Left ventricle myocardium superior (tissue), 1 donor: ENCODE results near the gene FAM3B. TPM values are rescaled to one million over a fixed set of nuclear protein-coding genes. Genes with fewer than 3 reads are reported as not detected.
A peak's percentile ranks its signal among the peaks of the same experiment; 100 is the strongest.

Experiments used
- ATAC-seq: fragments of 200-7000 bp; cut with Tn5 transposase; one replicate; pipeline ENCODE4 v1.9.1; 2020; ENCODE audit warnings: mild to moderate bottlenecking, moderate library complexity
- DNase-seq: peaks from one replicate; pipeline ENCODE4 v3.0.0-alpha.2; 2020
- intact Hi-C: fragments of 100-400 bp; cut with micrococcal nuclease; formaldehyde crosslinking; loops from one replicate; pipeline ENCODE4 v1.11.0; 2022
- total RNA-seq: library from RNA; stranded (reverse); fragmentation: NEBNext Ultra II Directional; extraction: Animal tissue kit (Norgen Biotek cat#: 25700); gene quantifications from one replicate; pipeline ENCODE4 v1.2.1, GENCODE V29; 2021
- donor health status: DM: no; HTN: yes; CAD: no; lungs with severe emphysema.

The FAM3B gene
- total RNA-seq, 1 donor from 2014 or later = not detected

DNA sequence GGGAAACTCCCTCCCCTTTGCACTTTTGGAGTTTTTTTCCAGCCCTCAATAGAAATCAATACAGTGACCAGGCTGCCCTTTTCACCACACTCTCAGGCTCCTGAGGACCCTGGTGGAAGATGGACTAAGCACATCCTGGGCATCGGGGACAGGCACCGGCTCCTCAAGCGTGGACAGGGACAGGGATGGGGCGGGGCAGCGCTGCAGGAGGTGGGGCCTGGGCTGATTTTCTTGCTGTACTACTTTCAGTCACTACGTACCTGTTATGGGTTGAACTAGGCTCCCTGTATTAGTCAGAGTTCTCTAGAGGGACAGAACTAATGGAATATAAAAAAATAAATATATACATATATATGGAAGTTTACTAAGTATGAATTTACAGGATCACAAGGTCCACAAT lies 47.7 kb downstream of the FAM3B start:
- intact Hi-C loops = no loop called here
- no peak for ATAC-seq
- no peak for DNase-seq

DNA sequence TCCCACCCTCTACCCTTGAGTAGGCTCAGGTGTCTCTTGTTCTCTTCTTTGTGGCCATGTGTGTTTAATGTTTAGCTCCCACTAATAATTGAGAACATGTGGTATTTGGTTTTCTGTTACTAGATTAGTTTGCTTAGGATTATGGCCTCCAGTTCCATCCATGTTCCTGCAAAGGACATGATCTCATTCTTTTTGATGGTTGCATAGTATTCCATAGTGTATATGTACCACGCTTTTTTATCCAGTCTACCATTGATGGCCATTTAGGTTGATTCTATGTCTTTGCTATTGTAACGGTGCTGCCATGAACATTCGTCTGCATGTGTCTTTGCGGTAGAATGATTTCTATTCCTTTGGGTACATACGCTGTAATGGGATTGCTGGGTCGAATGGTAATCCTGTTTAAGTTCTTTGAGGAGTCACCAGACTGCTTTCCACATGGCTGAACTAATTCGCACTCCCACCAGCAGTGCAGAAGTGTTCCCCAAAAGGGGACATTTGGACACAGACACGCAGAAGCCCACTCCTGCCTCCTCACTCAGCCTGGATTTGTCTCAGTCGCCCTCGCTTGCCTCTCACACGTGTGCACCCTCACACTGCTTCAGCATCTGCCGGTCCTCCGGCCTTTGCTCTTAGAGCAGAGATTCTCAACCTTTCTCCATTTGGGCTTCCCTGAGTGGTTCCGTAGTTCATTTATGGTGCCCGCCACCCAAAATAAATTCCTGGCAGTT lies 48.9 kb downstream of the FAM3B start:
- ATAC-seq (no peak), DNase-seq (no peak)
- intact Hi-C loops = no loop called here

DNA sequence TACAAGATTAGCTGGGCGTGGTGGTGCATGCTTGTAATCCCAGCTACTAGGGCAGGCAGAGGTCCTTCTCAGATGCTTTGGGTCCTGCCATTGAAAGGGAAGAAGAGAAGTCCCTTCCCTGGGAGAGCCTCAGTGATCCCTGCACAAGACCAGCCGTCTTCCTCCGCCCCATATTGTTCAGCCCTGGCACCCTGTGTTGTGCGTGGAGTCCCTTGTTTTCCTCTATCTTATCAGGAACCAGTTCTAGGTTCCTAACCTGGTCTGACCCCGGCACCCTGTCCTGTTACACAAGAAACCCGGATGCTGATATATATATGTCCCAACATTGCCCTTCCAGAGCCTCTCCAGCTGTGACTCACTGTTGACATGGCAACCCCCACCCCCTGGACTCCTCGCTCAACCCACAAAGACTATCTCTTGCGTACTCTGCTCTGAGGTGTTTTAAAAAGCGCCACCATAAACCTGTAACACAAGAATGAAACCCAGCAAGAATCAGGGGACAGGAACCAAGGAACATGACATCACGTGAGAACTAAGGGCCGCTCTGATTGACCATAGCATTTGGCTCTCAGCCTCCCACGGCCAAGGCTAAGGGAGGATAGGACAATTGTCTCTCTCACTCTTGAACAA lies 50.0 kb downstream of the FAM3B start:
- ATAC-seq = no peak
- intact Hi-C loops = no loop called here

DNA sequence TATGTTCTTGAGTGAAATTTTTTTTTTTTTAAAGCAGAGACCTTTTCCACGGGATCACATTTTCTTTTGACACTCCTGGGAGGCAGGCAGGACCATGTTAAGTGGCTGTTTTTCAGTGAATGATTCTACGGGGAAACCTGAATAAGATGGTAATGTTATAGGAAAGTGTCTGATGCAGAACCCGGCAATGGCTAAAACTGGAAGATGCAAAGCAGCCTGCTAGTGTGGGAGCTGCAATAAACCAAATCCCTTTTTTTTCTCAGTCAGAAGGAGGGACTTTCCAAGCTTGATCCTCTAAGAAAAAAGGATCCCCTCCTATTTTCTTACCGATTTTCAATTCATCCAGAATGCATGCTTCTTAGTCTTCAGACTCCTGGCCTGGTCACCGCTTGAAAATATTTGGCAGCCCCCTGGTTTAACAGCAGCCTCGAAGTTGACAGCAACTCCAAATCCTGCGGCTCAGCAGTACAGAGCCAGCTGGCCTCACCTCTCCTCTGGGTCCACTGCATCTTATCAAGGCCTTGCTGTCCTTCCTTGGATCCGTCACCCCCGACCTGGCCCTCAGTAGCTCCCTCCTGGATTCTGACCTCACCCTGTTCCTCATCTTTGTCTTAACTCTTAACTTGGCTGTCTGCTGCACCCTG lies 50.8 kb downstream of the FAM3B start:
- intact Hi-C loops = no loop called here
- DNase-seq = no peak
- ATAC-seq = peak; percentile 19

More for the DNA sequence above, 50.0 kb downstream of the FAM3B start:
- no peak for DNase-seq

DNA sequence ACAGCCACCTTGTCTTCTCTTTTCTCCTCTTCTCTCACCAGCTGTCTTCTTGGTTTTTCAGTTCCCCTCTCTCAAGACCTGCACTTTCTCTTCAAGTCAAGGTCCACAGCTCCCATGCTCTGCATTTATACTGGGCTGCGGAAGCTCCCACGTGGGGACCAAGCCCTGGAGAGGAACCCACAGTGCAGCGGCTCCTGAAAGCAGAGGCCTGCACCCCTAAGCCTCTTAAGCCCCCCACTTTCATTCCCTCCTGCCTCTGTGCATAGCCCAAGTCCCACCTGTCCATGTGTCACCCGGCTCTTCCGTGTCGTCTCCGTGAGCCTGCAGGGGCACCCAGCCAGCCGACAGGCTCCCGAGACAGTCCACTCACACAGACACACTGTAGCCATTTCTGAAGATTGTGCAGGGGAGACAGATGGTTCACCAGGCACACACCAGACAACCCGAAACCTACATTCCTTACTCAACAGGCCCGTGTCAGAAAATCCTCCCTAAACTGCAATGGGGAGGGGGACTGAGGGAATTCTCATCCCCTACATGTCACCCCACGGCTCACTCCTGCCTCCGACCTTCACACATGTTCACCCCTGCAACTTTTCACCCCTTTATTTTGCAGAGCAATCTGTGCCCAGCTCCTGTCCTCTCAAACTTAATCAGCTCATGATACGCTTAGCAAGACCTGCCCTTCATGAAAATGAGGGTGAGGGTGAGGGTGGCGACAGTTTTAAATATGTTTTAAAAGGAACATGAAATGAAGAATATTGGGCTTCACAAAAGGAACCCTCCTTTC lies 51.5 kb downstream of the FAM3B start:
- intact Hi-C loops = no loop called here
- DNase-seq = no peak

DNA sequence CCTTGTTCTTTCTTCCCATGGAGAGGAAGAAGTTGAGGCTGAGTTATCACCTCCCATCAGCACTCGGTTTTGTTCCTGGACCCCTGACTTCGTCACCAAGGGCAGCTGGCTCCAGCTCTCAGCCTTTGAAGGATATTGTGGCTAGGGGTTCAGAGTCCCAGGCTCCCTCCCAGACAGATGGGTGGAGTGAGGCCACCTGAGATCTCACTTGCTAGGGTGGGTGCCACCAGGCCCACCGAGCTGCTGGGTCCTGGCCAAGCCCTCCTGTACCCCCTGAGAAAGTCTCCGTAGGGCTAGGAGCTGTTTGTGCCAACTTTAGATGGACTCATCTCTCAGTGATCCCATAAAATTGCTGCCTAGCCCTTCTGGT lies 52.1 kb downstream of the FAM3B start:
- intact Hi-C loops = no loop called here
- DNase-seq = no peak
- no peak for ATAC-seq

More for the DNA sequence above, 51.5 kb downstream of the FAM3B start:
- no peak for ATAC-seq

DNA sequence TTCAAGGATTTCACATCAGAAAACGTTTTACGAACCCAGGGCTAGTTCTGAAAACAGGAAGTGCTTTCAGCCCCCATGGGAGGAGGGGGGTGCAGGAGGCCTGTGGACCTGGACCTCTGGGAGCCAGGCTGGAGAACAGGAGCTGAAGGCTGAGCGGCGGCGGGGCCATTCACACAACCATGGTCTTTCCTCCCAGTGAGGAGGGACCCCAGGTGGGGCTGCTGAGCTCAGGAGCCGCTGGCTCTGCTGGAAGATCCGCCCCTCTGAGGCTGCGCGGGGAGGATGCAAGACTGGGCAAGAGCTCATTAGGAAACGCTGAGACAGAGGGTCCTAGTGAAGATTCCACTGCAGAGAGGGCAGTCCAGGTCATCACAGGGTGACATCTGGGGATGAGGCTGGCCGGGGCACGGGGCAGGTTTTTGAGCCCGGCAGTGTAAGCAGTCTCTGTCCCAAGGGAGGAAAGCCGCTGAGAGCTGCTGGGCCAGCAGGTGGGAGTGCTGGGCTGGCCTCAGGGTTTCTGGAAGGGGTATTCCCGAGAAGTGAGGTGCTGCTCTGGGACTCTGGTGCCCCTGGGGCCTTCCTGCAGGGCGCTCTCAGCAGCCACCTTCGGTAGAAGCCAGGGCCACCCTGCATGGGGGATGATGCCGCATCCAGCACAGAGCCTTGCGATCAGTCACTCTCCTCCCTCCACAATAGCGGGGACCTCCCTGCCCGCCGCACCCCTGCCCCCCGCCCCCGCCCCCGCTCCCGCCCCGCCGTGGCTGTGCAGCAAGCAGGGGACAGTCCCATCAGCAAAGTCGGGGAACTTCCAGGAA lies 52.7 kb downstream of the FAM3B start:
- peak; percentile 57 for DNase-seq
- intact Hi-C loops = no loop called here
- peak; percentile 63 for ATAC-seq

DNA sequence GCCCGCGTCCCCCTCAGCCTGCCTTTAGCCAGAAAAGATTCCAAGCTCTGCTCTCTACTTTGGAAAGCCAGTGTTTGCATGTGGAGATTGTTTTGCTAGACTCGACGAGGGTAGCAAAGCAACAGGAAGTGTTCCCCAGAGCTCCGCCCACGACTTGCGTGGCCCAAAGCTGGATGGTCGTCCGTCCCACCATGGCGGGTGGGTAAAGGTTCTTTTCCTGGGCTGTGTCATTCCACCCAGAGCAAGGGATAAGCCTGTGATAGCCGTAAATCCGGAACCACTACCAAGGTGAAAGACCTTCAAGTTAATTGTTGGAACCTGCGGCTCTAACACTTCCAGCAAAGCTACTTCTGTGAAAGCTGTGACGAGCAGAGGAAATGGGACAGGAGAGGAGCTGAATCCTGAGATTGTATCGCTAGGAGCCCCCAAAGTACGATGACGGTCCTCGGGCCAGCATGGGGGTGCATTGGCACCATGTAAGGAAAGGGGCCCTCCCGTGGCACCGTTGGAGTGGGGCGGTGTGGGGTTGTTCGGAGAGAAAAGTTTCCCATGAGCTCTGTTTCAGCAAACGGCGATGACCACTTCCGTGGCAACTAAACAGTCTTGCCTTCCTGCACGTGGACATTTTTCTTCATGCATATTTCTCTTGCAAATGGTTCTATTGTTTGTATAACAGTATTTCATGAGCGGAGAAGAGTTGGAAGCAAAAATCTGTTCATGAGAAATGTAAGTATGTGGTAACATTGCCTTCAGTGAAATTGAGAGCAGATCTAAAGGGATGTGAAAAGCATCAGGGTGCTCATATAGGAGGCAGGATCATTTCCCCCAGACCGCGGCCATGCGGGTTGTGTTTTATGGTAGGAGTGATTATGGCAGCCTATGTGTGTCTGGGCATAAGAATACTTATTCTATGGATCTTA lies 53.6 kb downstream of the FAM3B start:
- peak; percentile 44 for DNase-seq
- ATAC-seq = peak; percentile 30
- intact Hi-C loops = no loop called here

DNA sequence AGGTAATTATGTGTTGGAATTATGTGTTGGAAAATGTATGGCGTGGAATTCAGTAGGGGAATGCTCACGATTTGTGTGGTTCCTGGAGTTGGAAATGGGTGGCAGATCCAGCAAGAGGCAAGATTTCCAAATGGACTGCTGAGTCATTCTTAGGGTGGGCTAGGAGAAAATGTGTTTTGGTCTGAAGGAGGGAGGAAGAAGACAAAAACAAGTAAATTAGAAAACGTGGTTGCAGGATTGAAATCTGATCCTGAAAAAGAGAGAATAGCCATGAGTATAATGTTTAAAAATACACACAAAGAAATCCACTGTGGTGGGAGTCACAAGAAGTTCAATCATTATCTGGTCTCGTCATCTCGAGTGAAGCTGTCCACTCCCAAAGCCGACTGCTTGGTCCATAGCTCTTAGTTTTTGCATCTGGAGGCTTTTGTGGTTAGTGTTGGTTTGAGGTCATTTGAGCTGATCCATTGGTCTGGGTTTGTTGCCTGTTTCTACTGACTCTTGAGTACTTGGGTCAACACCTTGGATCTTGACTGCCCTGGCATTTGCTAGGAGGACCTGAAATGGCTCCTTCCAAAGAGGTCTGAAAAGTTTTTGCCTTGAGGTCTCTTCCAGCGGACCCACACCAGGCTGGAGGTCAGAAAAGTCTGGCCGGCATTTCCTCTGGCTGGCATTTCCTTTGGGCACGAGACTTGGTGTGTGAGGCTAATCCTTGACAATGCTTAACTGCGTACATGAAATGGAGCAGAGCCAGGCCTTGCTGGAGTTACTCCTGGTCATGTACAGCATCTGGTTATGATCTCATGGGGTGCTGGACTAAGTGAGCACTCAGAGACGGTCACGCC lies 54.5 kb downstream of the FAM3B start:
- no peak for ATAC-seq
- no peak for DNase-seq
- intact Hi-C loops = no loop called here

DNA sequence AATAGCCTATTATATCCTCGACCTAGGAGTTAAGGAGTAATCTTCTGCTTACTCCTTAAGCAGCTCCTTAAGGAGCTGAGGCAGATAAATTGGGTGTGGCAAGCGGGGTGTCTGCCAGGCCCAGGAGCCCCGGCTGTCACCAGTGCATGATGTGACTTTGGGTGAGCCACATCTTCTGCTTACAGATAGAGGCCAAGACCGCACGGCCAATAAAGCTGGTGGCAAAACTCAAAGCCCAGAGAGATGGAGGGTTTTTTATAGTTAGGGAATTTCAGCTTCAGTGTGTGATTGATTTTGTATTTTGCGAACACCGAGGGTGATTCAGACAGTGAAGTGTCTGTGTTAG lies 55.1 kb downstream of the FAM3B start:
- ATAC-seq (no peak), DNase-seq (no peak)
- intact Hi-C loops = no loop called here

DNA sequence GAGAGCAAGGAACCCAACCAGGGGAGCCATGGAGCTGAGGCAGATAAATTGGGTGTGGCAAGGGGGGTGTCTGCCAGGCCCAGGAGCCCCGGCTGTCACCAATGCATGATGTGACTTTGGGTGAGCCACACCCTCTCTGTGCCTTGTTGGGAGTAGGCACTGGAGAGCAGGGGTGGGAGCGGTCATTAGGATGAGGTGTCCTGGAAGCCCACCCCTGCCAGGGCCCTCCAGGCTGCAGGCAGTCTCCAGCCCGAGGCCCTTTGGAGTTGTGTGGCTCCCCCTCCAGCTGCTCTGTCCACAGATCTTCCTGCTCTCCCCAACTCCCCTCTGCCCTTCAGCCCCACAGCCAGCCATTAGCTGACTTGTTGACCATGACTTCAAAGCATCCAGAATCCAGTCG lies 56.7 kb downstream of the FAM3B start:
- intact Hi-C loops = no loop called here
- DNase-seq (no peak), ATAC-seq (no peak)

DNA sequence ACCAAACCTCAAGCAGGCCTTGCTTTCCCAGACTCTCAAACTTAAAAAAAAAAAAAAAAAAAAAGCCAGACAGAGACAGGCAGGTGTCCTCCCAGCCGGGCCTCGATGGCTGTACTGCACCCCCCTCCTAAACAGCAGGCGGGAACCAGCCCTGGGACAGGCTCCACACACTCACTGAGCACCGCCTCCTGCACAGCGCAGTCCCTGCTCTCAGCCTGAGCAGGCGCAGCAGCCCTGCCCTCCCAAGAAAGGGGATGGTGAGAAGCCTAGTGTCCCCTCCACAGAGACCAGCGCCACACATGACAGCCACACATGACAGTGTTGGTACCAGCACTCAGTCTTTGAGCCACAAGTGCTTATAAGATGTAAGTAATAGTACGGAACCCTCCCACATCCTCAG lies 57.2 kb downstream of the FAM3B start:
- intact Hi-C loops = no loop called here
- no peak for DNase-seq
- no peak for ATAC-seq

DNA sequence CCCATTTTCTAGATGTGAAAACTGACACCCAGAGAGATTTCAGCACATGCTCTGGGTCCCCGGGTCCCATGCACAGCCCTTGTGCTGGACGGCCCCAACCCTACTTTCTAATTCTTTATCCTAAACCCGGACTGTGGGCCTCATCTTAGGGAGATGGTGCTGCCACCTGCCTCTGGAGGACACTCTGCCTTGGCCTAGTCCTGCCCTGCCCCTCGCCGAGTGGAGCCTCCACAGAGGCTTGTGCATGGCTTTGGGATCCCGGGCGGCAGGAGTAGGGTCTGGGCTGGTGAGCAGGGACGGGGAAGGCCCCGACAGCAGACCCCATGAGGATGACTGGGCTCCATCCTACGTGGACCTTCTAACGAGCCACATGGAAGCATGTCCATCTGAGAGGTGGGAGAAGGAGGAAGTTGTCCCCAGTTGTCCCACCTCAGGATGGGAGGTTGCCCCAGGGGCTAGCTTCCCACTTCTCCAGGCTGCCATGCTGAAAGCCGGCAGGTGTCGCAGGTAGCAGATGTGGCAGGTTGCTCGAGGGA lies 57.6 kb downstream of the FAM3B start:
- intact Hi-C loops = no loop called here
- no peak for ATAC-seq
- no peak for DNase-seq

DNA sequence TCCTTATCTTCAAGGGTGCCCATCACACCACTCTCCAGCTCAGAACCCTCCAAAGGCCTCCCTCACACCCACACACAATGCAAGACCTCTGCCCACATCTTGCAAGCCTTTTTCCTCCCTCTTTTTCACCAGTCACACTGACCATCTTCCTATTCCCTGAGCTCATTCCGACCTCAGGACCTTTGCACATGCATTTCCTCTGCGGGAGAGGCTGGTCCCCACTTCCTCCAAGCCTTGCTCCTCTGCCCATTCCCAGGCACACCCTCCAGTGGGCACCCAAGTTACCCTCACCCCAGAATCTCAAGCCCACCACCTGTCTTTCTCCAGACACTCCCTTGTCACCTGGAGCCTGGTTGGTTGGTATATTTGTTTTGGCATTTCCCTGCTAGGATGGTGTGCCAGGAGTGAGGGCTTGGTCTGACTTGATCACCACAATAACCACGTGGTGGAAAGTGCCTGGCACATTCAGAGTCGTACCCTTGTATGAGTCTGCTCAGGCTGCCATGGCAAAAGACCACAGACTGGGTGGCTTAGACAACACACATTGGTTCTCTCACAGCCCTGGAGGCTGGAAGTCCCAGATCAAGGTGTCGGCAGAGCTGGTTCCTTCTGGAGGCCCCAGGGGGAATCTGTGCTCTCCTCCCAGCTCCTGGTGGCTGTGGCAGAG lies 58.4 kb downstream of the FAM3B start:
- intact Hi-C loops = no loop called here
- no peak for DNase-seq
- no peak for ATAC-seq

DNA sequence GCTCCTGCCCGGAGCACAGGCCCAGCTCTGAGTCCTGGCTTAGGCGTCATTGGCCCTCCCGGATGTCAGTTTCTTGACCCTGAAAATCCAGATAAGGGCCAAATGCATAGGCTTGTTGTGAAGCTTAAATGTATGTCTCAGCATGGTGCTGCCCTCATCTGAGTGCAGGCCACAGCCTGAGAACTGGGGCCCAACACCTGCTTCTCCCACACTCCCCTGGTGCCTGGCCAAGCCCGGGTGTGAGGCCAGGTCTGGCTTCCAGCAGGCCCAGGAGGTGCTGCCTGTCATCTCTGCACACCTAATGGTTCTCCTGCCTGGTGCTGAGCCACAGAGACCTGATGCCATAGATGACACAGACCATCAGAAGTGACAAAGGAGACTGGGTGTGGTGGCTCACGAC lies 59.3 kb downstream of the FAM3B start:
- DNase-seq = no peak
- intact Hi-C loops = no loop called here
- ATAC-seq = no peak

DNA sequence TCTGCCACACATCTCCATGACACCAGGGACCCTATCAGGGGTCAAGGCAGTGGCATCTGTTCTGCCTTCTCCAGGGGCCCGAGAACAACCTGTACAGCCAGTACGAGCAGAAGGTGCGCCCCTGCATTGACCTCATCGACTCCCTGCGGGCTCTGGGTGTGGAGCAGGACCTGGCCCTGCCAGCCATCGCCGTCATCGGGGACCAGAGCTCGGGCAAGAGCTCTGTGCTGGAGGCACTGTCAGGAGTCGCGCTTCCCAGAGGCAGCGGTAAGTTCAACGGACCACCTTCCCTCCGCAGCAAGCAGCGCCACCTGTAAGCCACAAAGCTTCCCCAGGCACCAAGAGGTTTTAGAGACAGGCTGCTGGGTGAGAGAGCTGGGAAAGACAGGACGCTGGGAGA lies 61.1 kb downstream of the FAM3B start:
- DNase-seq (no peak), ATAC-seq (no peak)
- intact Hi-C loops = no loop called here

DNA sequence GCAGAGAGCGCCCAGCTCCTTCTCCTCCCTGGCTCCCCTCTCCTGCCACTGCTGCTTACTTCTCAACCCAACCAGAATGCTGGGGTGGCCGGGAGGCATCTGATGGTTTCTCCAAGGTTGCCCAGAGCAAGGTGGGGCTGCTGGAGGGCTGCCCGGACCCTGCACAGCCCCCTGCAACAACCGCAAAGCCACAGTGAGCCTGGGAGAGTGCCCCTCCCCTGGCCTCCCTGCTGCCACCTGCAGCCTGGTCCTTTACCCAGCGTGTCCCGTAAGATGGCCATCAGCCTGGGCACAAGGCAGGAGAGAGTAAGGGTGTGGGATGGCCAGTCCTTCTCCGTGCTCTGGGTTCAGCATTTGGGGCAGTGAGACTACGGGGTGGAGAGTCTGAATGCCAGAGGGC lies 62.2 kb downstream of the FAM3B start:
- DNase-seq (no peak), ATAC-seq (no peak)
- intact Hi-C loops = no loop called here
